GM19035 (cell line): Measurements from ENCODE around the gene TMED1.
A peak's percentile ranks its signal among the peaks of the same experiment; 100 is the strongest.
"Not testable (repeated sequence)": the region's sequence is repeated elsewhere in the genome, so short reads cannot be mapped to it uniquely, and the experiment has no call there.

ENCODE experiments used
- ATAC-seq: cut with Tn5 transposase; IDR thresholded peaks from one replicate; pipeline ENCODE4 v1.9.1; 2021; ENCODE audit not compliant: unreplicated experiment

TMED1 gene

DNA sequence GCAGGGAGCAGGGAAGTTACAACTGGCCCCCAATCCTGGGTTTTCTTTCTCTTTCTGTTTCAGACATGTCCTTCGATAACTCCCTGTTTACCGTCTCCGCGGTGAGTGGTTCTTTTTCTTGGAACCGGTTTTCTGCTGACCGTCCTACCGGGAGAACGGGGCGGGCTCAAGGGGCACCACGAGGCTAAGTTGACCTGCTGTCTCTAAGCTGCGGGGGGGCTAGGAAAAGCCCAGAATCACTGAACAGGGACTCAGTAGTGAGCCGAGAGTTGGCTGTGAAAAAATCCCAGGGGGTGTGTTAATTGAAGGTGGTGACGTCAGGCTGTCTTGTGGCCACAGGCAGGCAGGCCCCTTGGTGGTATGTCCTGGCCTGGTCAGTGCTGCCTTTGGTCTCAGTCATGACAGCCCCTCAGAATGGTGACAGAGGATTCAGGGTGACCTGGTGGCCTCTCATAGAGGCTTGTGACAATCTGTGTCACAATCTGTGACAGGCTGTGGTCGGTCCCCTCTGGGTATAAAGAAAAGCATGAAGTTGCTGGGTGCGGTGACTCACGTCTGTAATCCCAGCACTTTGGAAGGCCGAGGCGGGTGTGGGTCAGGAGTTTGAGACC, 27.2 kb upstream of the TMED1 start:
- ATAC-seq: no peak

DNA sequence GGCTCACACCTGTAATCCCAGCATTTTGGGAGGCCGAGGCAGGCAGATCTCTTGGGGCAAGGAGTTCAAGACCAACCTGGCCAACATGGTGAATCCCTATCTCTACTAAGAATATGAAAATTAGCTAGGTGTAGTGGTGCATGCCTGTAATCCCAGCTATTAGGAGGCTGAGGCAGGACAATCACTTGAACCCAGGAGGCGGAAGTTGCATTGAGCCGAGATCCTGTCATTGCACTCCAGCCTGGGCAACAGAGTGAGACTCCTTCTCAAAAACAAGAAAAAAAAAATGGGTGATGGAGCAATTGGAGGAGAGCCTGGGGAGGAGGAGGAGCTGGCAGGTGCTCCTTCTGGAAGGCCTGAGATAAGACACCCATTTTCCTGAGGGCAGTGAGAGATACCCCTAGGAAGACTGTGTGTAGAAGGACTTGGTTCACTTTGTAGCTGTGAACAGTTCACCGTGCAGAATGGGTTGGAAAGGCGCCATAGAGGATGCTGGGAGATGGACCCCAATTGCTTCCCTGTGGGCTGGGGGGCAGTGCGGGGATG, 26.6 kb upstream of the TMED1 start:
- no peak for ATAC-seq

DNA sequence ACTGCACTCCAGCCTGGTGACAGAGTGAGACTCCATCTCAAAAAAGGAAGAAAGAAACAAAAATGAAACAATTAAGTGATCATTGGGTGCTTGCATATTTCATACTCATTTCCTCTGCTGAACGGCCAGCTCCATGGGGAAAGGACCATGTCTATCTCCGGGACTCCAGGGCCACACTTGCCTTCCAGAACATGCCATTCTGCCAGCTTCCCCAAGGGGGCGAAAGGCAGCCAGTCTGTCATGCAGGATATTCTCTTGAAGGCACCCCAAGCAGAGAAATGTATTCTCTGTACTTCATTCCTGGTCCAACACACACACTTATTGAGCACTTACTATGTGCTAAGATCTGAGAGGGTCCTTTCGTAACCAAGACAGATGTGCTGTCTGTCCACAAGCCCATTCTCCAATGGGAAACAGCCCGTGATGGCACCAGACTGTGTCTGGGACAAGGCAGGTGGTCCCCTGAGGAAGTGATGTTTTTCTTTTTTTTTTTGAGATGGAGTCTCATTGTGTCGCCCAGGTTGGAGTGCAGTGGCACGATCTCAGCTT, 25.2 kb upstream of the TMED1 start:
- no peak for ATAC-seq

DNA sequence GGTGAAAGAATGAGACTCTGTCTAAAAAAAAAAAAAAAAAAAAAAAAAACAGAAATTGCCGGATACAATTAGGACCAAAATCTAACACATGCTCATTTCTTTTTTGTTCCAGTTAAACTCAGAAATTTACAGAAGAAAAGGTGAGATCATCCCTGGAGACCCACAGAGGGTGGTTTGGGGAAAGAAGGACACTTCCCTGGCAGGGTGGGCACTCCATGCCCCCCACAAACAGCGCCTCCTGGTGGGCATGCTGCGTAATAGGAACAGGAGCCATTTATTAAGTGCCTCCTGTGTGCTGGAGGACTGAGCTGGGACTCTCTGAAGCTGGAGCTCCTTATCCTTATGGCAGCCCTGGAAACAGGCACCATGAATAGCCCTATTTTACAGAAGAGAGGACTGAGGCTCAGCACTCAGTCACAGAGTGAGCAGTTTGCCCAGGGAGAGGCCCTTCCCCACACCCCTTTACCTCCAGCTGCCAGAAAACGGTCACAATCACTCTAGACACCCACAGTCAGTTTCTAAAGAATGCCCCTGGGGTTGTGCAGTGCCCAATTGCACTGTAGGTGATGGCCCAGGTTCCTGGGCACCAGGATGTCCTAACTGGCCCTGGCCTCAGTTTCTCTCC, 22.3 kb upstream of the TMED1 start:
- no peak for ATAC-seq

DNA sequence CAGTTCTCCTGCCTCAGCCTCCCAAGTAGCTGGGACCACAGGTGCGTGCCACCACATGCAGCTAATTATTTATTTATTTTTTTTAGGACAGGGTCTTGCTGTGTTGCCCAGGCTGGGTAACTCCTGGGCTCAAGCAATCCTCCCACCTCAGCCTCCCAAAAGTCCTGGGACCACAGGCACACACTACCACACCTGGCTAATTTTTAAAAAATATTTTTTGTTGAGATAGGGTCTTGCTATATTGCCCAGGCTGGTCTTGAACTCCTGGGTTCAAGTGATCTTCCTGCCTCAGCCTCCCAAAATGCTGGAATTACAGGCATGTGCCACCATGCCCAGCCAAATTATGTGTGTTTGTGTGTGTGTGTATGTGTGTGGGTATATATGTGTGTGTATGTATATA, 20.9 kb upstream of the TMED1 start:
- not testable (repeated sequence) for ATAC-seq

DNA sequence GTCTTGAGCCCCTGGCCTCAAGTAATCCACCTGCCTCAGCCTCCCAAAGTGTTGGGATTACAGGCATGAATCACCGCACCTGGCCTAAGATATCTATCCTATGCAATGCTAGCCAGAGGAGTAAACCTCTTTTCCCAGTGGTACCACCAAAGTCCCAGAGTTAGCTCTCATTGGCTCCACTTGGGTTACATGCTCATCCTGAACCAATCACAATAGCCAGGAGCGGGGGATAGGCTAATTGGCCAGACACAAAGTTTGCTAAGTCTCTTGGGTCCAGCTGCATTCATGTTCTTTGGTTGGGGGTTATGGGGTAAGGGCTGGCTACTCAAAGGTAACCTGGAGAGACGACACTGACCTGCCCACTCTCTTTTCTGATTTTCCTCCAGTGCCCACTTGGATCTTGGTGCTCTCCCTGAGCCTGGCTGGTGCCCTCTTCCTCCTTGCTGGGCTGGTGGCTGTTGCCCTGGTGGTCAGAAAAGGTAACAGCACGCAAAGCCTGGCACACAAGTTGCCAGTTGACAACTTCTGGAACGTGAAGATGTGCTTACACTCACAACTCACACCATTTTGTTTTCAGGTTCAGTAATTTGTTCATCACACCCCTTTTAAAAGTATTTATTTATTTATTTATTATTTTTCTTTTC, 20.0 kb upstream of the TMED1 start:
- no peak for ATAC-seq

DNA sequence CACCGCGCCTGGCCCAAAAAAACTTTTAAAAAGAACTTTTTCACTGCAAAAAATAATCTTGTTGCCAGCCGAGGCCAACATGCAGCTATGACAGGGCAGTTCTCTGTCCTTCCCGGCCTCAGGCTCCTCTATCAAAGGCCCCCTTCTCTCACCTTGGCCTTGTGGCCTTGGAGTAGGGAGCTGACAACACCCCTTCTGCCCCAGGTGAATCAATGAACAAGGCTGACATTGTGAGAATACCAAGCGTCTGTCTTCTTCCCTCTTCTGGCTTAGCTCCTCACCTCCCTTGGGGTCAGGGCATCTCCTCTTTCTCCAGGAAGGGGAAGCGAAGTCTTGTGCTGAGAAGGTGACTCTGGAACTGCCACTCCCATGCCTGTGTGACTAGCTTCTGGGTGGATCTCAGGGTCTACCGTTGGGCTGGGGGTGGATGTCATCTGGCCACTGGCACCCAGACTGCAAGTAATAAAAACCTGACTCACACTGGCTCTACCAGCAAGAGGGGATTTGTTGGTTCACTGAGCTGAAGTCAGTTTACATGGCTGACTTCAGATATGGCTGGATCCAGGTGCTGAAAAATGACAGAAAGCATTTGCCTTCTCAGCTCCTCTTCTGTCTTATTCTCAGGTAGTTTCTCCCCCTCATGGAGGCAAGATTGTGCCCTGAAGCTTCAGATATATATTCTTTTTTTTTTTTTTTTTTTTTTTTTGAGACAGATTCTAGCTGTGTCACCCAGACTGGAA, 18.5 kb upstream of the TMED1 start:
- no peak for ATAC-seq

DNA sequence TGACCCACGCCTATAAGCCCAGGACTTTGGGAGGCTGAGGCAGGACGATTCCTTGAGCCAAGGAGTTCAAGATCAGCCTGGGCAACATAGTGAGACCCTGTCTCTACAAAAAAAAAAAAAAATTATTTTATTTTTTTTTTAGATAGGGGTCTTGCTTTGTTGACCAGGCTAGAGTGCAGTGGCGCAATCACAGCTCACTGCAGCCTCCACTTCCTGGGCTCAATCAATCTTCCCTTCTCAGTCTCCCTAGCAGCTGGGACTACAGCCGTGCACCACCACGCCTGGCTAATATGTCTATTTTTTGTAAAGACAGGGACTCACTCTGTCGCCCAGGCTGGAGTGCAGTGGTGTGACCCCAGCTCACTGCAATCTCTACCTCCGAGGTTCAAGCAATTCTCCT, 16.9 kb upstream of the TMED1 start:
- no peak for ATAC-seq

DNA sequence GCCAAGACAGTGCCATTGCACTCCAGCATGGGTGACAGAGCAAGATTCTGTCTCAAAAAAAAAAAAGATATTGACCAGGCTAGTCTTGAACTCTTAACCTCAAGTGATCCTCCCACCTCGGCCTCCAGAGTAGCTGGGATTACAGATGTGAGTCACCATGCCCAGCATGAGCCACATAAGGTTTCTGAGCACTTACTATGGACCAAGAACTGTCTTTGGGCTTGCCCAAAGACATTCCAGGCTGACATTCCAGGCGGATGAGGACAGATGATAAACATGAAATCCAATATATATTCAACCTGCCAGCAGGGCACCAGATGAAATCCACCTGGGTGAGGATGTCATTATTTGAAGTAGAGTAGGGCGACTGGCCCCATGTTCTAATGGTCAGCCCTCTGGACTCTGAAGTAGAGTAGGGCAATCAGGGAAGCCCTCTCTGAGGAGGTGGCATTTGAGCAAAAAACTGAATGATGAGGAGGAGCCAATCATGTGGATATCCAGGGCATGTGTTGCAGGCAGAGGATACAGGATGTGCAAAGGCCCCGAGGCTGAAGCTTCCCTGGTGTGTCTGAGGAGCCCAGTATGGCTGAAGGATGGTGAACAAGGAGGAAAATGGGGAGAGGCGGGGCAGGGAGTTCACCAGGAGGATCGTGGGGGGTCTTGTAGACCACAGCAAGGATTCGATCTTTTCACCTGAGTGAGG, 16.2 kb upstream of the TMED1 start:
- ATAC-seq: no peak

DNA sequence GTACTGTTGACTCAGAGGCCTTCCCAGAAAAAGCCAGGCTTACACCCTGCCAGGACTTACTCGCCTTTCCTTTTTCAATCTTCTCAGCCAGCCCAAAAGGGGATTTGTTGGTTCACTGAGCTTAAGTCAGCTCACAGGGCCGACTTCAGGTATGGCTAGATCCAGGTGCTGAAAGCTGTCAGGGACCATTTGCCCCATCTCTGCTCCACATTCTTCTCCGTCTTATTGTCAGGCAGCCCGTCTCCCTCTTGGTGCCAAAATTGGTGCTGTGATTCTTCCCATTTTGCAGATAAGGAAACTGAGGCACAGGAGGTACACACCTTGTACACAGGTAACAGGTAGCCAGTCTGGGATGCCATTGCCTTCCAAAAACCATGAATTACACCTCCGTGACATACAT, 14.6 kb upstream of the TMED1 start:
- ATAC-seq: no peak

DNA sequence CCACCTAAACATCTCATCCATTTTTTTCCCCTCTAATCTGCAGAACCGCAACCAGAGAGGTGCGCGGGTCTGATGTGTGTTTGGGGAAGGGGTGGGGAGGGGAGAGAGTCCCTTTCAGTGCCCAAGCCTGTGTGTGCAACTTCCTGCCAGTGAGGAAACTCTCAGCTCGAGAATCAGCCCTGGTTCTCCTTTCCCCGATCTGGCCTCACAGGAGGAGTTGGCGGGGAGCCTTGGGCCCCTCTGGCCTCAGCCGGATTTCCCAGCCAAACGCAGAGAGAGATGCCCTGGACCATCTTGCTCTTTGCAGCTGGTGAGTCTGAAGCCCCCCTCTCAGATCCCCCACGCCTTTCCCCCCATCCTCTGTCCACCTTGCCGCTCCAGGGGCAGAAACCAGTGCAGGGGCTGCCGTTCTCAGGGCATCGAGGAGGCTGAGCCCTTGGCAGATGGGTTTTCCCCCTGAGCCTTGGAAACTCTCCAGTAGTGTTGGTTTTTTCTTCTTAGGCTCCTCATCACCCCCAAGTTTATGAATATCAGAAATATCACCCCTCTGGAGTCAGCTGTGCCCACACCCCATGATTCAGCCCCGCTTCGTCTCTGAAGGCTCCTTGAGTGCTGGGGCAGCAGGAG, 12.3 kb upstream of the TMED1 start, which contains the start of gene C19orf38:
Gene C19orf38, plus strand, starts transcription at position 186 of the 627 bp plus-strand sequence. Its CDS starts 94 bp downstream, at position 280.
- no peak for ATAC-seq

DNA sequence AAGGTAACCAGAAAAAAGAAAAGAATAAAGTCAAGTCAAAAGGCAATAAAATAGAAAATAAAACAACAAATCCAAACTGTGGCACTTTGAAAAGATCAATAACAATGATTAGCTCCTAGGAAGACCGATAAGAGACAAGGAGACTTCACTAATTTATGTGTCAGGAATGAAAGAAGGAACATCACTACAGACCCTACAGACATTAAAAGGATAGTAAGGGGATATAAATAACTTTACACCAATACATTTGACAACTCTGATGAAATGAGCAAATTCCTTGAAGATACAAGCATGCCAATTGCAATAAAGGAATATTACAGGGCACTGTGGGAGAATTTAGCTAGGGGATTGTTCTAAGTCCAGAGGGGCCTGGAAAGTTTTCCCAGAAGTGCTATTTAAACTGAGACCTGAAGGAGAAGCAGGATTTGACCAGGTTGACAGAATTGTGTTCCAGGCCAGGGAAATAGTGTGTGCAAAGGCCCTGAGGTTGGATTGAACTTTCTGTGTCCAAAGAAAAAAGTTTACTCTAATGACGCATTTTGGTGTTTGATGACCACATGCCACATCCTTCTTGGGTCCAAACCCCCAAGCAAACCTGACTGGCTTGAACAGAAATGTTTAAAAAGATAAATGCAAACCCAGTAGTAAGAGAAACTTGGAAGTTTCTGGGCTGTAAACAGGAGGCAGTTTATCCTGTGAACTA, 10.6 kb upstream of the TMED1 start:
- ATAC-seq: no peak

DNA sequence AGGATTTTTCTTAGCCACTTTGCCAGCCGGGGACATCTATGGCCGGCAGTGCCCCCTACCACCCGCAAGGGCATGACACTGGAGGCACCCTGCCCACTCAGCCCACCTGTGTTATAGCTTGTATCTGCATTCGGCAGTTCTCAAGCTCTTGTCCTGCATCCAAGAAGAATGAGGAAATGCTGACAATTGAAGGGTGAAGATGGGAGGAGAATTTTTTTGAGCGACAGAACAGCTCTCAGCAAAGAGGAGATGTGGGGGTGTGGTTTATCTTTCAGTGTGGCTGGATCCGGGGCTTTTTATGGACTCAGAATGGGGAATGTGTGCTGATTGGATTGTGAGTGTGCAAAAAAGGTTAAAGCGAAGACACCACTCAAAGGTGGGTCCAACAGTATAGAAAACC, 6.8 kb upstream of the TMED1 start:
- ATAC-seq: no peak

DNA sequence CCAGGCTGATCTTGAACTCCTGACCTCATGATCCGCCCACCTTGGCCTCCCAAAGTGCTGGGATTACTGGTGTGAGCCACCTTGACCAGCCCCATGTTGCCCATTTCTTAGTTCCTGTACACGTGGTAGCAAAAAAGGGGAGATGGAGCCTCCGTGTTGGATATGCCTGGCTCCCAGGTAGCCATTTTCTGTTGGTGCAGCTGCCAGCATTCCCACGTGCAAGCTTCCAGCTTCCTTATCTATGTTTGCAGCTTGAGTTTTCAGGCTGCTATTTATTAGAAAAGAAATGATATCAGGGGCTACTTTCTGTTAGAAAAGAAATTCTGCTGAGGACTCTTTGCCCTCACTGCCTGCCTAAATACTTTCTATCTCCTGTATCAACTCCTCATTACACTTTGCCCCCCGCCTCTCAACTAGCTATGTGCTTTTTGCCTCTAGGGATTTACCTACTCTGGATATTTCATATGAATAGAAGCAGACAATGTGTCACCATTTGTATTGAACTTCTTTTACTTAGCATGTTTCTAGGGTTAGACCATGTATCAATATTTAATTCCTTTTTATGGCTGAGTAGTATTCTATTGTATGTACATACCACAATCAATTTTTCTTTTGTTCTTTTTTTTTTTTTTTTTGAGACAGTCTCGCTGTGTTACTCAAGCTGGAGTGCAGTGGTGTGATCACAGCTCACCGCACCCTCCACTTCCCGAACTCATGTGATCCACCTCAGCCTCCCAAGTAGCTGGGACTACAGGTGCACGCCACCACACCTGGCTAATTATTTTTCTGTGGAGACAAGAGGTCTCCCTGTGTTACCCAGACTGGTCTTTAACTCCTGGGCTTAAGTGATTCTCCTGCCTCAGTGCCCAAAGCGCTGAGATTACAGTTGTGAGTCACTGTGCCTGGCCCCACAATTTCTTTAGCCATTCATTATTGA, 3.4 kb upstream of the TMED1 start:
- no peak for ATAC-seq

DNA sequence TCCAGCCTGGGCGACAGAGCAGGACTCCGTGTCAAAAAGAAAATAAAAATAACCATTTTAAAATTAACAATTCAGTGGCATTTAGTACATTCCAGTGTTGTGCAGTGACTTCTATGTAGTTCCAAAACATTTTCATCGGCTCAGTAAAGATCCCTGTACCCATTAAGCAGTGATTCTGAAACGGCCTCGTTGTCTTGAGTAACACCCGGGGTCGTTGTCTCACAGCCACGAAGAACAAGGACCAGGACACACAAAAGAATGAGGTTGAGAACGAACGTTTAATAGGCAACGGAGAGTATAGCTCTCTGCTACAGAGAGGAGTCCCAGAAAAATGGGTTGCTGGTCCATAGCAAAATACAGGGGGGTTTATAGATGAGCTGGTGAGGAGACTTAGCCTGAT, 2.4 kb upstream of the TMED1 start:
- ATAC-seq: no peak

DNA sequence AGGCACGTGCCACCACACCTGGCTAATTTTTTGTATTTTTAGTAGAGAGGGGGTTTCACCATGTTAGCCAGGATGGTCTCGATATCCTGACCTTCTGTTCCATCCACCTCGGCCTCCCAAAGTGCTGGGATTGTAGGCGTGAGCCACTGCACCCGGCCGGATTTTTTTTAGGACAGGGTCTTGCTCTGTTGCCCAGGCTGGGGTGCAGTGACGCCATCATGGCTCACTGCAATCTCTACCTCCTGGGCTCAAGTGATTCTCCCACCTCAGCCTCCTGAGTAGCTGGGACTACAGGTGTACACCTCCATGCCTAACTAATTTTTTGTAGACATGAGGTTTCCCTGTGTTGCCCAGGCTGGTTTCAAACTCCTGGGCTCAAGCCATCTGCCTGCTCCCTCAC, 1.6 kb upstream of the TMED1 start:
- not testable (repeated sequence) for ATAC-seq

DNA sequence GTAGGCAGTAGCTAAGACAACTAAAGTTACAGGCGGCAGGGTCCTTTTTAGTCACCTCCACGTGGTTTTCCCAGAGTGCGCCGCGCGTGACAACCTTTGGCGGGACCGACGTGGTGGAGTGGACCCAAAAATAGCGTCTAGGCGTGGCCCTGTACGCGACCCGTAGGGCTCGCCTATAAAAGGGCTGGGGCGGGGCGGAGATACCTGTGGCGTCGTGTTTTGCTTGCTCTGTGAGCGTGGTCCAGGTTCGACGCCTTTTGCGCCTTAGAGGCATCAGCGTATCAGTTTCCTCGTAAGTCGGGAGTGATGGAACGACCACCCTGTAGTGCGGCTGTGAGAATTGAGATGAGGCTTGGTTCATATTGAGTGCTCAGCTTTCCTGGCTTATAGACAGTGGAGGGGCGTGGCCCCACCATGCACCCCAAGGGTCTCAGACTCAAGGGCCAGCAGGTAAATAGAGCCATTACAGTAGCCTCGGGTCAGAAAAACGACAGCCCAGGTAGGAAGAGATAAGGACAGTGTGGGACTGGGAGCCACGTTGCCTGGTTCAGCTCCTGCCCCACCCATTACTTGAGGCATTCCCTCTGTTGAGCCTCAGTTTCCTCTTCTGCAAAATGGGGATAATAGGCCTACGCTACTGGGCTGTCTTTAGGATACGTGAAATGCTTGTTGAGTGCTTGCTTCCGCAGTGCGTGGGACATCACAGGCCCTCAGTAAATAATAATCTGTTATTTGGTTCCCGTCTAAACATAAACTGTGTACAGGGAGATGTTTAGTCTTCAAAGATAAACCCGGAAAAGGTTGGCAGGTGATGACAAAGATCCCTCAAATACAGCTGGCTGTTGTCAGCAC, 693 bp upstream of the TMED1 start:
- peak; percentile 13 for ATAC-seq
